Stimulated activated CD8-positive, alpha-beta memory T cell treated with anti-CD3 and anti-CD28 coated beads, Interleukin-12 subunit alpha, Interleukin-12 subunit beta, amount 100 ng/mL, for 1 hour (primary cell): ENCODE measurements around the gene TXN.
"Not testable (repeated sequence)": the region's sequence is repeated elsewhere in the genome, so short reads cannot be mapped to it uniquely, and the experiment has no call there.

ENCODE experiments used
- DNase-seq: peaks from one replicate; pipeline ENCODE4 v3.0.0-alpha.2; 2020; ENCODE audit warnings: low read depth

TXN gene

GRCh38 chr9:110208031-110208430 lies 48.3 kb downstream of the TXN start, which contains the start of gene C9orf152:
C9orf152 (minus strand) TSS chr9:110208159; CDS start chr9:110207579, 580 bp downstream.
- DNase-seq, result no peak

GRCh38 chr9:110207071-110207641 lies 49.2 kb downstream of the TXN start:
- no peak for DNase-seq

GRCh38 chr9:110206389-110206788 lies 49.9 kb downstream of the TXN start:
- no peak for DNase-seq

GRCh38 chr9:110205612-110206011 lies 50.7 kb downstream of the TXN start:
- not testable (repeated sequence) for DNase-seq

- DNase-seq, result no peak
Observed at GRCh38 chr9:110202232-110202631, 54.1 kb downstream of the TXN start.

GRCh38 chr9:110199643-110200042 lies 56.7 kb downstream of the TXN start:
- no peak for DNase-seq

GRCh38 chr9:110198357-110198756 lies 58.0 kb downstream of the TXN start:
- DNase-seq, result no peak

- DNase-seq, result no peak
Observed at GRCh38 chr9:110197330-110198187, 58.7 kb downstream of the TXN start.

- not testable (repeated sequence) for DNase-seq
Observed at GRCh38 chr9:110196084-110196499, 60.2 kb downstream of the TXN start.
